Large intestine (tissue), 3 donors: ENCODE results near the gene TCF4. TPM values are rescaled to one million over a fixed set of nuclear protein-coding genes. Genes with fewer than 3 reads are reported as not detected.

Source experiments
- DNase-seq, 2 donors: peaks; one replicate each; pipeline versions ENCODE4 v3.0.0 to v3.0.0-alpha.2; 2013
- H3K27ac ChIP-seq: one replicate; pipeline ENCODE4 v1.5.1; 2013; ENCODE audit warnings: low read length
- H3K27me3 ChIP-seq: 2 replicates; pipeline ENCODE4 v1.6.1; 2013; ENCODE audit warnings: low read length; ENCODE audit not compliant: control insufficient read depth, insufficient read depth
- H3K36me3 ChIP-seq: 2 replicates; pipeline ENCODE4 v1.6.1; 2013; ENCODE audit warnings: low read length; ENCODE audit not compliant: control insufficient read depth, insufficient read depth
- H3K4me1 ChIP-seq: one replicate; pipeline ENCODE4 v1.6.1; 2013; ENCODE audit warnings: low read length; ENCODE audit not compliant: control insufficient read depth, insufficient read depth
- H3K4me3 ChIP-seq: one replicate; pipeline ENCODE4 v1.5.1; 2013; ENCODE audit warnings: low read length
- H3K9me3 ChIP-seq: one replicate; pipeline ENCODE4 v1.6.1; 2013; ENCODE audit warnings: mild to moderate bottlenecking, low read depth, low read length, moderate library complexity; ENCODE audit not compliant: control insufficient read depth
- WGBS: methylation state at CpG from one replicate; pipeline ENCODE4 v1.1.5; 2013; ENCODE audit warnings: low lambda C conversion rate; ENCODE audit not compliant: insufficient coverage; 5-methylcytosine and 5-hydroxymethylcytosine counted together
- polyA plus RNA-seq: library from polyadenylated mRNA; unstranded; fragments of 120-200 nt; gene quantifications from one replicate; pipeline ENCODE4 v1.2.1, GENCODE V29; 2013

TCF4 gene
- polyA plus RNA-seq, 1 donor = 42.5 TPM

DNA sequence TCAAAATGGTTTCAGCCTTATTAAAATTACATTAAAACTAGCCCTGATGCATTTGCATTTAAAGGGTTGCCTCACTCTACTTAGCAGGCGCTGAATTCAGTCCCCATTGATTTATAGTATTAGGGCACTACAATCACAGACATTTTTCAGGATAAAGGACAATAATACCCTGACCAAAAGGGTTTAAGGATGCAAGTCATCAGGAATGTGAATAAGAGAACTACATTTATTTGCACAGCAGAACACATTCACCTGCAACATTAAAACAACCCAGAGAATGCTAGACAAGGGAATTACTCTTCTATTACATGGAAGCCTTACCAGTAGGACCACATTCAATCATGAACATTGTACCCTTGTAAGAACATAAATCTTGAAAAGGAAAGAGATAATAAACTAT lies 93.6 kb downstream of the TCF4 start:
- Histone ChIP-seq H3K36me3 (no peaks in the 10 kb centered on the region), H3K4me3 (no peak overlapping the region), H3K27me3 (no peaks in the 10 kb centered on the region), H3K27ac (no peak overlapping the region), H3K9me3 (no peaks in the 10 kb centered on the region), H3K4me1 (no peaks in the 10 kb centered on the region)
- DNase-seq = no peak
- no CpG with 5 or more reads among the region's 1 CpG for WGBS

- Histone ChIP-seq H3K4me1 (no peaks in the 10 kb centered on the region), H3K4me3 (no peak overlapping the region), H3K36me3 (no peaks in the 10 kb centered on the region), H3K9me3 (no peaks in the 10 kb centered on the region), H3K27me3 (no peaks in the 10 kb centered on the region), H3K27ac (no peak overlapping the region)
- 92% methylated on average over 2 of the region's 4 CpGs for WGBS
- DNase-seq = no peak
These were observed 96.4 kb downstream of the TCF4 start for GRCh38 chr18:55491616-55492015.

GRCh38 chr18:55489034-55489986 lies 98.7 kb downstream of the TCF4 start:
- Histone ChIP-seq H3K4me3 (no peak overlapping the region), H3K27me3 (no peaks in the 10 kb centered on the region), H3K27ac (no peak overlapping the region), H3K4me1 (no peaks in the 10 kb centered on the region), H3K9me3 (no peaks in the 10 kb centered on the region), H3K36me3 (no peaks in the 10 kb centered on the region)
- no CpG with 5 or more reads among the region's 10 CpGs for WGBS
- DNase-seq = no peak

GRCh38 chr18:55488473-55488872 lies 99.5 kb downstream of the TCF4 start:
- WGBS = no CpG with 5 or more reads among the region's 2 CpGs
- H3K4me1 ChIP-seq = no peaks in the 10 kb centered on the region
- H3K4me3 ChIP-seq = no peak overlapping the region
- H3K27ac ChIP-seq = no peak overlapping the region
- H3K36me3 ChIP-seq = no peaks in the 10 kb centered on the region
- DNase-seq = no peak
- H3K9me3 ChIP-seq = no peaks in the 10 kb centered on the region
- no peaks in the 10 kb centered on the region for H3K27me3 ChIP-seq

DNA sequence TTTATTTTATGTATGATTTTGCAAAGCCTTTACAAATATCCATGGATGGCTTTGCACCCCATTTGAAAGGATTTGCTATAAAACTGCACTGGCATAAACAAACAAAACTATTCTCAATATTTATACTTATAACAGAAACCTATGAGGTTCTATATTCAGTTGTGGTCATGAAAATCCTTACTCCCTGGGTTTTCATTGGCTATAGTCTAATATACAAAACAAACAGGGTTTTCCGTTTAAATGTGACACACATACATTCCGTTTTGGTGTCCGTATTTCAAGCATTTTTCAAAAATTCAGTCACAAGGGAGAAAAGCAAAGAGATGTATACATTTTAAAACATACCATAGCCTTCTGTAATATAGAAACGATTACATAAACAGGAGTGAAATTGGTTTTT lies 100.0 kb downstream of the TCF4 start:
- DNase-seq = no peak

GRCh38 chr18:55486936-55487335 lies 101.1 kb downstream of the TCF4 start:
- Histone ChIP-seq H3K27ac (no peak overlapping the region), H3K9me3 (no peaks in the 10 kb centered on the region), H3K4me3 (no peak overlapping the region), H3K27me3 (no peaks in the 10 kb centered on the region), H3K4me1 (no peaks in the 10 kb centered on the region), H3K36me3 (no peaks in the 10 kb centered on the region)
- DNase-seq = no peak
- WGBS = 100% methylated on average over 2 of the region's 3 CpGs

More for the DNA sequence above, 100.0 kb downstream of the TCF4 start:
- Histone ChIP-seq H3K27me3 (no peaks in the 10 kb centered on the region), H3K9me3 (no peaks in the 10 kb centered on the region), H3K27ac (no peak overlapping the region), H3K36me3 (no peaks in the 10 kb centered on the region), H3K4me3 (no peak overlapping the region), H3K4me1 (no peaks in the 10 kb centered on the region)
- no CpG with 5 or more reads among the region's 4 CpGs for WGBS

DNA sequence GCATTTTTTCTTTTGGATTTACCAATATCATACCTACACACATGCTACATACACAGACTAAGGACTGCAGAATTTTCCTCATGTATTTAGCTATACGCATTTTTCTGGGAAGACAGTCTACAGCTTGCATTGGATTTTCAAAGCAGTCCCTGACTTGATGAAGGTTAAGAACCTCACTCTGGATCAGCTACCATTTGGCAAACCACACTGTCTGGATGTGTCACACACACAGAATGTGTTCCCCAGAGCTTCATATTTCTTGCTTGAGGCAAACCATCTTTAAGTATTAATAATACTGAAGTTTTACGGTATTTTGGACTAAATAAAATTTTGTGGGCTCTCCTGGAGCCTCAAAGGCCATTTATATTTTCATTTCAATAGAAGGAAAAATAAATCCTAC lies 102.3 kb downstream of the TCF4 start:
- DNase-seq = no peak
- no CpG with 5 or more reads among the region's 2 CpGs for WGBS
- H3K36me3 ChIP-seq = no peaks in the 10 kb centered on the region
- no peaks in the 10 kb centered on the region for H3K9me3 ChIP-seq
- H3K27me3 ChIP-seq = no peaks in the 10 kb centered on the region
- no peak overlapping the region for H3K4me3 ChIP-seq
- H3K4me1 ChIP-seq = no peaks in the 10 kb centered on the region
- no peak overlapping the region for H3K27ac ChIP-seq

GRCh38 chr18:55484773-55485172 lies 103.2 kb downstream of the TCF4 start:
- H3K27ac ChIP-seq = no peak overlapping the region
- H3K27me3 ChIP-seq = no peaks in the 10 kb centered on the region
- H3K4me1 ChIP-seq = no peaks in the 10 kb centered on the region
- WGBS = no CpG with 5 or more reads among the region's 2 CpGs
- no peaks in the 10 kb centered on the region for H3K9me3 ChIP-seq
- H3K4me3 ChIP-seq = no peak overlapping the region
- no peak for DNase-seq
- H3K36me3 ChIP-seq = no peaks in the 10 kb centered on the region

GRCh38 chr18:55483266-55483871 lies 104.6 kb downstream of the TCF4 start:
- H3K4me3 ChIP-seq = no peak overlapping the region
- no peaks in the 10 kb centered on the region for H3K27me3 ChIP-seq
- H3K9me3 ChIP-seq = no peaks in the 10 kb centered on the region
- 100% methylated on average over 1 of the region's 2 CpGs for WGBS
- no peaks in the 10 kb centered on the region for H3K36me3 ChIP-seq
- no peaks in the 10 kb centered on the region for H3K4me1 ChIP-seq
- DNase-seq = no peak
- H3K27ac ChIP-seq = no peak overlapping the region

- 91% methylated on average over 1 of the region's 9 CpGs for WGBS
- H3K4me3 ChIP-seq = no peak overlapping the region
- no peaks in the 10 kb centered on the region for H3K4me1 ChIP-seq
- H3K9me3 ChIP-seq = no peaks in the 10 kb centered on the region
- H3K27me3 ChIP-seq = no peaks in the 10 kb centered on the region
- no peaks in the 10 kb centered on the region for H3K36me3 ChIP-seq
- DNase-seq = no peak
- no peak overlapping the region for H3K27ac ChIP-seq
These were observed 108.2 kb downstream of the TCF4 start for GRCh38 chr18:55479656-55480420.
